ENCODE measurements around the gene KLK6. TPM values are rescaled to one million over a fixed set of nuclear protein-coding genes. Genes with fewer than 3 reads are reported as not detected.
A peak's percentile ranks its signal among the peaks of the same experiment; 100 is the strongest.

KLK6 gene
- polyA plus RNA-seq, 2 of the 4 experiments (the other 2 are of a cell fraction) = 0.13 TPM; not detected in 1

- ChIA-PET CTCF (interaction anchor here (0.8 to 1.1 kb wide), 2 partner anchors 10 to 191 kb away, joined by 4 read pairs; no protein-coding TSS in a partner anchor), POLR2A (no interaction called here)
- H3K9me3 ChIP-seq = no peaks in the 10 kb centered on the region
- WGBS (ENCODE audit: missing lambda C conversion rate) = 34% methylated on average over 2 of the region's 2 CpGs
- H3K4me1 ChIP-seq = peaks cover 10% of the 10 kb centered on the region; the same call in 1 of the 3 replicates
- no peak overlapping the region for H3K4me2 ChIP-seq
- no peak for TF ChIP-seq JUN (IDR thresholded peaks at IDR 0.05)
- TF ChIP-seq ZFP36 (IDR thresholded peaks at IDR 0.05; ENCODE audit: borderline replicate concordance, partially characterized antibody) = peak; percentile 58
- FAIRE-seq = no peak
- H3K27ac ChIP-seq = no peak overlapping the region
- ATAC-seq = no peak
- no peak for DNase-seq (ENCODE audit: low read depth in 1 of 2, low spot score in 1 of 2)
- no peak overlapping the region for H3K4me3 ChIP-seq
These were observed 53.3 kb downstream of the KLK6 start for GRCh38 chr19:50916069-50916468.

- peak; percentile 10 to 39; a peak in 5 of 6 replicates for ATAC-seq
- peak overlapping the region; percentile 60 for H3K4me2 ChIP-seq
- peaks cover 10% of the 10 kb centered on the region; the same call in 1 of the 3 replicates for H3K4me1 ChIP-seq
- no peak for DNase-seq (ENCODE audit: low read depth in 1 of 2, low spot score in 1 of 2)
- H3K9me3 ChIP-seq = no peaks in the 10 kb centered on the region
- 0 out of 3 replicates have a peak overlapping the region, but pooled peaks have one; percentile 14 for H3K4me3 ChIP-seq
- WGBS (ENCODE audit: missing lambda C conversion rate) = 12% methylated on average over 23 of the region's 29 CpGs
- TF ChIP-seq REST (IDR thresholded peaks at IDR 0.05) (no peak), RFX5 (IDR thresholded peaks at IDR 0.05) (no peak), E2F6 (IDR thresholded peaks at IDR 0.05; ENCODE audit: borderline replicate concordance, low read depth) (no peak), HOXA7 (CRISPR knock-in tag; IDR thresholded peaks at IDR 0.05) (no peak), CBX2 (IDR thresholded peaks at IDR 0.05; ENCODE audit: borderline replicate concordance, low read depth) (no peak), GATA3 (IDR thresholded peaks at IDR 0.05; ENCODE audit: borderline replicate concordance) (no peak), FOSB (CRISPR knock-in tag; IDR thresholded peaks at IDR 0.05) (no peak), POLR2A (IDR thresholded peaks at IDR 0.05; ENCODE audit: low read length) (no peak), HOXB13 (CRISPR knock-in tag; IDR thresholded peaks at IDR 0.05; ENCODE audit: low read depth) (no peak), PBX3 (IDR thresholded peaks at IDR 0.05) (no peak), ZFP36 (IDR thresholded peaks at IDR 0.05; ENCODE audit: borderline replicate concordance, partially characterized antibody) (no peak), ZC3H11A (IDR thresholded peaks at IDR 0.05) (no peak), ATOH8 (CRISPR knock-in tag; IDR thresholded peaks at IDR 0.05; ENCODE audit: low read depth) (no peak), CHD2 (IDR thresholded peaks at IDR 0.05; ENCODE audit: low read length, partially characterized antibody) (no peak)
- no peak for FAIRE-seq
- no peak overlapping the region for H3K27ac ChIP-seq
- CTCF ChIA-PET = interaction anchor here (2.2 to 5.9 kb wide), 2 partner anchors 8 to 17 kb away, joined by 6 to 56 read pairs; no protein-coding TSS in a partner anchor
- POLR2A ChIA-PET = no interaction called here
These were observed 56.4 kb downstream of the KLK6 start for GRCh38 chr19:50912727-50913716.
